Activated CD8-positive, alpha-beta T cell treated with anti-CD3 and anti-CD28 coated beads, Interleukin-2, amount 10 ng/mL, durations not matched to agents 7 days and 5 days (primary cell): Measurements from ENCODE around the gene SLC9A5. TPM values are rescaled to one million over a fixed set of nuclear protein-coding genes. Genes with fewer than 3 reads are reported as not detected.

Experiments
- ATAC-seq: fragments of 150-1000 bp; cut with Tn5 transposase; one replicate; pipeline ENCODE4 v1.10.0; 2021; ENCODE audit warnings: moderate library complexity
- CTCF ChIA-PET: fragments of 350-600 bp; sonication (Branson Sonifier 250); formaldehyde crosslinking; loops from one replicate; lab custom pipeline; 2021; ENCODE audit warnings: antibody characterized with exemption; lab: Charles Lee
- POLR2A ChIA-PET: fragments of 350-600 bp; sonication (Branson Sonifier 250); formaldehyde crosslinking; loops from one replicate; lab custom pipeline; 2021; ENCODE audit warnings: antibody characterized with exemption; lab: Charles Lee
- DNase-seq: peaks from one replicate; pipeline ENCODE4 v3.0.0-alpha.2; 2020
- H3K27ac Mint-ChIP-seq: one replicate; pipeline ENCODE4 v1.8.0; 2021; ENCODE audit warnings: mild to moderate bottlenecking, mixed read lengths
- H3K27me3 Mint-ChIP-seq: one replicate; pipeline ENCODE4 v1.8.0; 2021; ENCODE audit warnings: low read depth, mixed read lengths
- H3K36me3 Mint-ChIP-seq: one replicate; pipeline ENCODE4 v1.8.0; 2021; ENCODE audit warnings: low read depth, mixed read lengths
- H3K4me1 Mint-ChIP-seq: one replicate; pipeline ENCODE4 v1.8.0; 2021; ENCODE audit warnings: low read depth, mixed read lengths
- H3K4me3 Mint-ChIP-seq: one replicate; pipeline ENCODE4 v1.8.0; 2021; ENCODE audit warnings: mild to moderate bottlenecking, mixed read lengths
- H3K9me3 Mint-ChIP-seq: one replicate; pipeline ENCODE4 v1.8.0; 2022; ENCODE audit warnings: mixed read lengths; ENCODE audit not compliant: insufficient read depth
- total RNA-seq, 2 experiments: library from RNA; stranded (reverse); gene quantifications; one replicate each; pipeline ENCODE4 v1.2.3, GENCODE V29; 2021

The SLC9A5 gene
- total RNA-seq, 2 experiments from 2014 or later: 3.1 to 4.1 TPM

GRCh38 chr16:67252609-67253497, 4.1 kb downstream of the SLC9A5 start:
- Mint-ChIP-seq H3K27ac (no peak overlapping the region), H3K4me3 (no peak overlapping the region), H3K4me1 (peaks cover 21% of the 10 kb centered on the region), H3K9me3 (no peaks in the 10 kb centered on the region), H3K27me3 (peaks cover 9% of the 10 kb centered on the region), H3K36me3 (no peaks in the 10 kb centered on the region)
- POLR2A ChIA-PET: no interaction called here
- CTCF ChIA-PET: interaction anchor here (1.7 kb wide), 1 partner anchor 147 kb away, joined by 4 read pairs; no protein-coding TSS in a partner anchor
- no peak for ATAC-seq
- no peak for DNase-seq

- POLR2A ChIA-PET: no interaction called here
- ATAC-seq (no peak), DNase-seq (no peak)
- H3K36me3 Mint-ChIP-seq: no peaks in the 10 kb centered on the region
- CTCF ChIA-PET: no interaction called here
- no peak overlapping the region for H3K27ac Mint-ChIP-seq
- H3K9me3 Mint-ChIP-seq: no peaks in the 10 kb centered on the region
- no peak overlapping the region for H3K4me3 Mint-ChIP-seq
- H3K4me1 Mint-ChIP-seq: peaks cover 4% of the 10 kb centered on the region
- H3K27me3 Mint-ChIP-seq: peaks cover 4% of the 10 kb centered on the region
Observed at GRCh38 chr16:67254801-67255552, 6.2 kb downstream of the SLC9A5 start.

GRCh38 chr16:67255553-67256221, 6.9 kb downstream of the SLC9A5 start:
- Mint-ChIP-seq H3K27me3 (no peaks in the 10 kb centered on the region), H3K4me1 (no peaks in the 10 kb centered on the region), H3K4me3 (no peak overlapping the region), H3K36me3 (no peaks in the 10 kb centered on the region), H3K9me3 (no peaks in the 10 kb centered on the region), H3K27ac (no peak overlapping the region)
- ChIA-PET POLR2A (no interaction called here), CTCF (no interaction called here)
- ATAC-seq (no peak), DNase-seq (no peak)

- CTCF ChIA-PET: no interaction called here
- POLR2A ChIA-PET: no interaction called here
- Mint-ChIP-seq H3K9me3 (no peaks in the 10 kb centered on the region), H3K36me3 (no peaks in the 10 kb centered on the region), H3K4me3 (no peak overlapping the region), H3K27me3 (no peaks in the 10 kb centered on the region), H3K4me1 (no peaks in the 10 kb centered on the region), H3K27ac (no peak overlapping the region)
- ATAC-seq (no peak), DNase-seq (no peak)
Observed at GRCh38 chr16:67256701-67257230, 8.0 kb downstream of the SLC9A5 start.

GRCh38 chr16:67257486-67258160, 8.8 kb downstream of the SLC9A5 start:
- DNase-seq (no peak), ATAC-seq (no peak)
- Mint-ChIP-seq H3K9me3 (no peaks in the 10 kb centered on the region), H3K4me1 (no peaks in the 10 kb centered on the region), H3K36me3 (no peaks in the 10 kb centered on the region), H3K4me3 (no peak overlapping the region), H3K27ac (no peak overlapping the region), H3K27me3 (no peaks in the 10 kb centered on the region)
- CTCF ChIA-PET: interaction anchor here (1.0 kb wide), 1 partner anchor 21 kb away, joined by 3 read pairs; no protein-coding TSS in a partner anchor
- POLR2A ChIA-PET: no interaction called here

- no peaks in the 10 kb centered on the region for H3K27me3 Mint-ChIP-seq
- CTCF ChIA-PET: interaction anchor here (0.8 to 1.0 kb wide), 2 partner anchors 9 to 20 kb away, joined by 3 read pairs; partner anchors contain the start of gene SLC9A5
Observed at GRCh38 chr16:67258161-67258835, 9.5 kb downstream of the SLC9A5 start.

GRCh38 chr16:67259705-67260104, 10.9 kb downstream of the SLC9A5 start:
- Mint-ChIP-seq H3K4me1 (no peaks in the 10 kb centered on the region), H3K27me3 (no peaks in the 10 kb centered on the region), H3K27ac (no peak overlapping the region), H3K4me3 (no peak overlapping the region), H3K9me3 (no peaks in the 10 kb centered on the region), H3K36me3 (no peaks in the 10 kb centered on the region)
- POLR2A ChIA-PET: no interaction called here
- DNase-seq: no peak
- CTCF ChIA-PET: interaction anchor here (0.9 to 2.6 kb wide), 9 partner anchors 10 to 299 kb away, joined by 3 to 34 read pairs (median 6); partner anchors contain the start of genes CES3, KCTD19 and LRRC36
- no peak for ATAC-seq

More at GRCh38 chr16:67258161-67258835, 9.5 kb downstream of the SLC9A5 start:
- ATAC-seq (no peak), DNase-seq (no peak)
- Mint-ChIP-seq H3K4me1 (no peaks in the 10 kb centered on the region), H3K27ac (no peak overlapping the region), H3K9me3 (no peaks in the 10 kb centered on the region), H3K4me3 (no peak overlapping the region), H3K36me3 (no peaks in the 10 kb centered on the region)
- POLR2A ChIA-PET: no interaction called here

- ChIA-PET CTCF (interaction anchor here (0.7 to 2.6 kb wide), 27 partner anchors 9 to 357 kb away, joined by 3 to 34 read pairs (median 4); partner anchors contain the start of genes CES3, FHOD1, KCTD19 and LRRC36), POLR2A (no interaction called here)
- no peak overlapping the region for H3K27ac Mint-ChIP-seq
- H3K36me3 Mint-ChIP-seq: no peaks in the 10 kb centered on the region
- no peak overlapping the region for H3K4me3 Mint-ChIP-seq
- no peaks in the 10 kb centered on the region for H3K27me3 Mint-ChIP-seq
- H3K4me1 Mint-ChIP-seq: no peaks in the 10 kb centered on the region
- peak; percentile 51 for DNase-seq
- H3K9me3 Mint-ChIP-seq: no peaks in the 10 kb centered on the region
- ATAC-seq: peak; percentile 54
Observed at GRCh38 chr16:67260426-67261063, 11.8 kb downstream of the SLC9A5 start.

- DNase-seq: no peak
- CTCF ChIA-PET: interaction anchor here (1.6 kb wide), 1 partner anchor 165 kb away, joined by 3 read pairs; no protein-coding TSS in a partner anchor
- Mint-ChIP-seq H3K36me3 (no peaks in the 10 kb centered on the region), H3K27me3 (no peaks in the 10 kb centered on the region), H3K27ac (no peak overlapping the region), H3K9me3 (no peaks in the 10 kb centered on the region), H3K4me1 (no peaks in the 10 kb centered on the region), H3K4me3 (no peak overlapping the region)
- POLR2A ChIA-PET: no interaction called here
- ATAC-seq: no peak
Observed at GRCh38 chr16:67263201-67263600, 14.4 kb downstream of the SLC9A5 start.

GRCh38 chr16:67264277-67264676, 15.5 kb downstream of the SLC9A5 start:
- POLR2A ChIA-PET: interaction anchor here (1.2 kb wide), 1 partner anchor 21 kb away, joined by 3 read pairs; no protein-coding TSS in a partner anchor
- Mint-ChIP-seq H3K4me1 (no peaks in the 10 kb centered on the region), H3K9me3 (no peaks in the 10 kb centered on the region), H3K4me3 (no peak overlapping the region), H3K36me3 (no peaks in the 10 kb centered on the region), H3K27ac (no peak overlapping the region), H3K27me3 (no peaks in the 10 kb centered on the region)
- DNase-seq (no peak), ATAC-seq (no peak)
- CTCF ChIA-PET: interaction anchor here (1.6 to 2.3 kb wide), 2 partner anchors 16 to 164 kb away, joined by 3 to 5 read pairs; partner anchors contain the start of gene SLC9A5
